Measurements from ENCODE around the gene RNF14.

DNA sequence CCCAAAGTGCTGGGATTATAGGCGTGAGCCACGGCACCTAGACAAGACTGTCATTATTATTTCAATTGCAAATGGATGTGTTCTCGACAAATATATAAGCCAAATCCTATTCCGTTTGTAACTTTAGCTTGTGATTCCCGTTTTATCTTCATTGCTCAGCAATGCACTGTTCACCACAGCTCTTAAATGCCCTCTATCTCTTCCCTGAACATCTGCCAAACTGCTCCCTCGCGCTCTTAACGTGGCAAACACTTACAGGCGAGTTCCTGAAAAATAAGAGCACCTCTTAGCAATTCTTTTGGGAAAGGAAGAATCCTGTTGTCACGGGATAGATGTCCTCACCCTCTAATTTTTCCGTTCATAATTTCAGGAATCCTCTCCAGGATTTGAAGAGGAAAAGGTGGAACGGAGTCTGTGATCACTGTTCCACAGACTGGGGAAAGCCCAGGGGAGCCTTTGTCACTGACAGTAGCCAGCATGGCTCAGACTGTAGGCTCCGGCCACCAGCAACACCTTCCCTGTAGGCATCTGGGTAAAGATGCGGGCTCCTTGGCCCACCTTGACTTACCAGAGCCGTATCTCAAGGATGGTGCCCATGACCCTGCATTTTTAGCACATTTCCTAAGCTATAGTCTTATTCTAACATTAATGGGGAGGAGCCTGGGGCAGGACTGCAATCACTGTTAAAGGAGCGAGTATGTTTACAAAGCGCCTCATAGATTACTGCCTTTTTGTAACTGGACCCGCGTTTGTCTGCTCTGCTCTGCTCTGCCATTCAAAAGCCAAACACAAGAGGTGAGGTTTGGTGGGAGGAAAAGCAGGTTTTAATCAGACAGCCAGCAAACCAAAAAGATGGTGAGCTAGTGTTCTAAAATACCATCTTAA lies 64.1 kb downstream of the RNF14 start:
- TF ChIP-seq, protein P1, sequence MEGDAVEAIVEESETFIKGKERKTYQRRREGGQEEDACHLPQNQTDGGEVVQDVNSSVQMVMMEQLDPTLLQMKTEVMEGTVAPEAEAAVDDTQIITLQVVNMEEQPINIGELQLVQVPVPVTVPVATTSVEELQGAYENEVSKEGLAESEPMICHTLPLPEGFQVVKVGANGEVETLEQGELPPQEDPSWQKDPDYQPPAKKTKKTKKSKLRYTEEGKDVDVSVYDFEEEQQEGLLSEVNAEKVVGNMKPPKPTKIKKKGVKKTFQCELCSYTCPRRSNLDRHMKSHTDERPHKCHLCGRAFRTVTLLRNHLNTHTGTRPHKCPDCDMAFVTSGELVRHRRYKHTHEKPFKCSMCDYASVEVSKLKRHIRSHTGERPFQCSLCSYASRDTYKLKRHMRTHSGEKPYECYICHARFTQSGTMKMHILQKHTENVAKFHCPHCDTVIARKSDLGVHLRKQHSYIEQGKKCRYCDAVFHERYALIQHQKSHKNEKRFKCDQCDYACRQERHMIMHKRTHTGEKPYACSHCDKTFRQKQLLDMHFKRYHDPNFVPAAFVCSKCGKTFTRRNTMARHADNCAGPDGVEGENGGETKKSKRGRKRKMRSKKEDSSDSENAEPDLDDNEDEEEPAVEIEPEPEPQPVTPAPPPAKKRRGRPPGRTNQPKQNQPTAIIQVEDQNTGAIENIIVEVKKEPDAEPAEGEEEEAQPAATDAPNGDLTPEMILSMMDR (IDR thresholded peaks at IDR 0.05): no peak
- no peak for TF ChIP-seq EZH2 (IDR thresholded peaks at IDR 0.05; ENCODE audit: borderline replicate concordance, insufficient read depth, low read depth, low read length, poor library complexity, severe bottlenecking)

Data from B cell (primary cell).